HG03103 (cell line): Measurements from ENCODE around the gene ZNF526.

ENCODE experiments used
- ATAC-seq: cut with Tn5 transposase; IDR thresholded peaks from one replicate; pipeline ENCODE4 v1.9.1; 2021; ENCODE audit warnings: low read depth; ENCODE audit not compliant: unreplicated experiment

Gene ZNF526

GRCh38 chr19:42246143-42246921 lies 26.2 kb downstream of the ZNF526 start:
- ATAC-seq: no peak

GRCh38 chr19:42246922-42247639 lies 27.0 kb downstream of the ZNF526 start:
- ATAC-seq: no peak

- no peak for ATAC-seq
Observed at GRCh38 chr19:42247640-42248199, 27.6 kb downstream of the ZNF526 start.

GRCh38 chr19:42248270-42249148 lies 28.4 kb downstream of the ZNF526 start:
- no peak for ATAC-seq

GRCh38 chr19:42249149-42249750 lies 29.1 kb downstream of the ZNF526 start:
- no peak for ATAC-seq

- ATAC-seq: no peak
Observed at GRCh38 chr19:42249769-42250168, 29.7 kb downstream of the ZNF526 start.

- no peak for ATAC-seq
Observed at GRCh38 chr19:42250183-42250665, 30.1 kb downstream of the ZNF526 start.

GRCh38 chr19:42250666-42251531 lies 30.8 kb downstream of the ZNF526 start:
- ATAC-seq: no peak

- no peak for ATAC-seq
Observed at GRCh38 chr19:42251572-42252358, 31.7 kb downstream of the ZNF526 start.

- no peak for ATAC-seq
Observed at GRCh38 chr19:42252365-42253244, 32.5 kb downstream of the ZNF526 start.

GRCh38 chr19:42253245-42254088 lies 33.4 kb downstream of the ZNF526 start:
- ATAC-seq: no peak

GRCh38 chr19:42254089-42254849 lies 34.2 kb downstream of the ZNF526 start:
- no peak for ATAC-seq

GRCh38 chr19:42254850-42255765 lies 35.0 kb downstream of the ZNF526 start, which contains the start of gene ERF:
Gene ERF, minus strand, starts transcription at chr19:42255128. Its CDS starts 129 bp downstream, at chr19:42254999.
- ATAC-seq: peak; percentile 39
